HEK293T (cell line): ENCODE results near the gene DHRS11.

ENCODE experiments used
- ARNT ChIP-seq: fragments of 450-650 bp; IDR thresholded peaks from 2 replicates; pipeline ENCODE4 v1.6.1; 2017; ENCODE audit warnings: mild to moderate bottlenecking
- BHLHE40 ChIP-seq: fragments of 450-650 bp; IDR thresholded peaks from 2 replicates; pipeline ENCODE4 v1.6.1; 2016; ENCODE audit warnings: mild to moderate bottlenecking, moderate library complexity, borderline replicate concordance
- CTBP1 ChIP-seq: fragments of 450-650 bp; IDR thresholded peaks from 2 replicates; pipeline ENCODE4 v1.6.1; 2016; ENCODE audit warnings: borderline replicate concordance
- ELF4 ChIP-seq: fragments of 450-650 bp; IDR thresholded peaks from 2 replicates; pipeline ENCODE4 v1.6.1; 2017; ENCODE audit warnings: antibody characterized with exemption
- FOXA1 ChIP-seq: fragments of 450-650 bp; IDR thresholded peaks from 2 replicates; pipeline ENCODE4 v1.6.1; 2016; ENCODE audit warnings: mild to moderate bottlenecking
- FOXK2 ChIP-seq: fragments of 450-650 bp; IDR thresholded peaks from 2 replicates; pipeline ENCODE4 v1.6.1; 2016; ENCODE audit warnings: mild to moderate bottlenecking
- FOXM1 ChIP-seq: fragments of 450-650 bp; IDR thresholded peaks from 2 replicates; pipeline ENCODE4 v1.6.1; 2017; ENCODE audit warnings: mild to moderate bottlenecking, borderline replicate concordance
- L3MBTL2 ChIP-seq: fragments of 450-650 bp; conservative IDR thresholded peaks from 2 replicates; pipeline ENCODE4 v1.6.1; 2016; ENCODE audit warnings: mild to moderate bottlenecking
- NFRKB ChIP-seq: fragments of 450-650 bp; IDR thresholded peaks from 2 replicates; pipeline ENCODE4 v1.6.1; 2016; ENCODE audit warnings: mild to moderate bottlenecking, moderate library complexity
- SP1 ChIP-seq: fragments of 450-650 bp; IDR thresholded peaks from 2 replicates; pipeline ENCODE4 v1.6.1; 2017
- TARDBP ChIP-seq: fragments of 450-650 bp; IDR thresholded peaks from 2 replicates; pipeline ENCODE4 v1.6.1; 2016

DNA sequence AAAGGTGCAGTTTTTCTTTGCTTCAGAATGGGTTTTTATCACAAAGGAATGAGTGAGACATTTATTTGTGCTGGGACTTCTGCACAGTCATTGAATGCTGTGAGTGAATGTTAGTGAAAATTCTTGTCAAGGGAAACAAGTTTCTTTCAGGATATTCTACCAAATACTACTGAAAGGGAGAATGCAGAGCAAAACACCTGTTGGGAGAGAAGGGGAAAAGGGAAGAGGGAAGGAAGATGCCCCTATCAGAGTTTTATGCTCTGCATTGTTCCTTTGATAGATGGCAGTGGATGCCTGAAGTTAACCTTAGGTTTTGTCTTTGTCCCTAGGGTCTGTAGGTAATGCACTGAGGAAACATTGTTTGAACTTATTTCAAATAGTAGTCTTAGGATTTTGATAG lies 43.9 kb upstream of the DHRS11 start:
- no peak for TF ChIP-seq FOXA1
- TF ChIP-seq CTBP1: no peak
- TF ChIP-seq FOXK2: no peak
- no peak for TF ChIP-seq FOXM1
- TF ChIP-seq ELF4: no peak
- no peak for TF ChIP-seq SP1
- TF ChIP-seq BHLHE40: no peak
- no peak for TF ChIP-seq TARDBP
- TF ChIP-seq ARNT: no peak
- TF ChIP-seq L3MBTL2: no peak
- TF ChIP-seq NFRKB: no peak
